Keratinocyte (primary cell): ENCODE results near the gene HCK. TPM values are rescaled to one million over a fixed set of nuclear protein-coding genes. Genes with fewer than 3 reads are reported as not detected.

ENCODE experiments used
- DNase-seq: peaks from one replicate; pipeline ENCODE4 v3.0.0-alpha.2; 2011; ENCODE audit warnings: low read depth, missing footprints, low spot score
- FAIRE-seq: peaks from 2 replicates; lab custom pipeline; 2011; peaks lifted over from hg19 to GRCh38; lab: Jason Lieb, UNC
- H2AFZ ChIP-seq: 2 replicates; pipeline ENCODE4 v1.6.0; 2012; ENCODE audit warnings: low read length, control low read depth, inconsistent platforms; ENCODE audit not compliant: control insufficient read depth
- H3K27ac ChIP-seq: 2 replicates; pipeline ENCODE4 v1.5.1; 2011; ENCODE audit warnings: low read length; ENCODE audit not compliant: control insufficient read depth, insufficient read depth
- H3K27me3 ChIP-seq: 3 replicates; pipeline ENCODE4 v1.6.0; 2011; ENCODE audit warnings: low read length; ENCODE audit not compliant: control insufficient read depth, insufficient read depth; ENCODE audit errors: extremely low read depth
- H3K36me3 ChIP-seq, 2 experiments: 2 replicates in 1 of 2; 3 replicates in 1 of 2; pipeline ENCODE4 v1.5.1; 2011; ENCODE audit warnings: low read length in 2 of 2, mild to moderate bottlenecking in 1 of 2; ENCODE audit not compliant: control insufficient read depth in 2 of 2, insufficient read depth in 2 of 2; ENCODE audit errors: extremely low read depth in 1 of 2
- H3K4me1 ChIP-seq: 3 replicates; pipeline ENCODE4 v1.5.1; 2011; ENCODE audit warnings: low read length; ENCODE audit not compliant: control insufficient read depth, insufficient read depth; ENCODE audit errors: extremely low read depth
- H3K4me2 ChIP-seq: 3 replicates; pipeline ENCODE4 v1.6.0; 2011; ENCODE audit warnings: low read depth, low read length; ENCODE audit not compliant: control insufficient read depth, insufficient read depth; ENCODE audit errors: extremely low read depth
- H3K4me3 ChIP-seq, 3 experiments: fragments of 200-600 bp in 1 of 3; sonication (generic) in 1 of 3; 2 replicates in 2 of 3; 3 replicates in 1 of 3; pipeline ENCODE4 v1.5.1; 2011 to 2016; ENCODE audit warnings: low read length in 3 of 3, mild to moderate bottlenecking in 3 of 3, control low read depth in 2 of 3, inconsistent platforms in 1 of 3, low read depth in 1 of 3, mixed read lengths in 1 of 3, mixed run types in 1 of 3, moderate library complexity in 1 of 3; ENCODE audit not compliant: control insufficient read depth in 2 of 3, insufficient read depth in 2 of 3; ENCODE audit errors: extremely low read depth in 1 of 3
- H3K79me2 ChIP-seq: 2 replicates; pipeline ENCODE4 v1.6.0; 2012; ENCODE audit warnings: low read length; ENCODE audit not compliant: control insufficient read depth, insufficient read depth
- H3K9ac ChIP-seq: 3 replicates; pipeline ENCODE4 v1.6.0; 2011; ENCODE audit warnings: low read length; ENCODE audit not compliant: control insufficient read depth, insufficient read depth; ENCODE audit errors: extremely low read depth
- H3K9me1 ChIP-seq: 3 replicates; pipeline ENCODE4 v1.6.0; 2011; ENCODE audit warnings: low read length; ENCODE audit not compliant: control insufficient read depth, insufficient read depth; ENCODE audit errors: extremely low read depth
- H3K9me3 ChIP-seq: 2 replicates; pipeline ENCODE4 v1.5.1; 2012; ENCODE audit warnings: low read depth, low read length; ENCODE audit not compliant: control insufficient read depth
- H4K20me1 ChIP-seq: 3 replicates; pipeline ENCODE4 v1.6.0; 2011; ENCODE audit warnings: low read length; ENCODE audit not compliant: control insufficient read depth, insufficient read depth; ENCODE audit errors: extremely low read depth
- EZH2 ChIP-seq: IDR thresholded peaks from one replicate; pipeline ENCODE4 v1.6.1; 2012; ENCODE audit warnings: inconsistent platforms, mild to moderate bottlenecking, low read length, moderate library complexity
- dilution Hi-C: fragments of 300-500 bp; cut with MboI; formaldehyde crosslinking; loops from one replicate; pipeline ENCODE4 v1.7.0; 2020; ENCODE audit warnings: low sequenced_read_pairs; ENCODE audit not compliant: extremely low pct_ligation_motif_present
- polyA plus RNA-seq, 5 experiments: library from polyadenylated mRNA; depleted of rRNA in 3 of 5; stranded (reverse) in 3 of 5; stranded (forward) in 1 of 5; unstranded in 1 of 5; fragments of >200 nt; gene quantifications; 1 replicate in 1 of 5; 2 replicates in 3 of 5; 3 replicates in 1 of 5; pipeline versions ENCODE4 v1.2.1 to v1.2.3, GENCODE V29; 2011 to 2012; ENCODE audit warnings: missing spikeins in 2 of 5, low read depth in 1 of 5, low replicate concordance in 1 of 5
- TF ChIP-seq, protein P1 (sequence below), 3 experiments: IDR thresholded peaks in 1 of 3; conservative IDR thresholded peaks in 1 of 3; optimal IDR thresholded peaks in 1 of 3; 2 replicates in 2 of 3; 3 replicates in 1 of 3; pipeline versions ENCODE3 to v1.5.1; 2011; ENCODE audit warnings: low read length in 3 of 3, mild to moderate bottlenecking in 3 of 3, moderate library complexity in 2 of 3, control low read depth in 1 of 3, inconsistent platforms in 1 of 3; ENCODE audit not compliant: insufficient read depth in 2 of 3; ENCODE audit errors: extremely low read depth in 1 of 3

HCK gene
- polyA plus RNA-seq, 1 donor (not counting 4 experiments of a cell fraction or from before 2014, with no cell fraction given), result not detected

DNA sequence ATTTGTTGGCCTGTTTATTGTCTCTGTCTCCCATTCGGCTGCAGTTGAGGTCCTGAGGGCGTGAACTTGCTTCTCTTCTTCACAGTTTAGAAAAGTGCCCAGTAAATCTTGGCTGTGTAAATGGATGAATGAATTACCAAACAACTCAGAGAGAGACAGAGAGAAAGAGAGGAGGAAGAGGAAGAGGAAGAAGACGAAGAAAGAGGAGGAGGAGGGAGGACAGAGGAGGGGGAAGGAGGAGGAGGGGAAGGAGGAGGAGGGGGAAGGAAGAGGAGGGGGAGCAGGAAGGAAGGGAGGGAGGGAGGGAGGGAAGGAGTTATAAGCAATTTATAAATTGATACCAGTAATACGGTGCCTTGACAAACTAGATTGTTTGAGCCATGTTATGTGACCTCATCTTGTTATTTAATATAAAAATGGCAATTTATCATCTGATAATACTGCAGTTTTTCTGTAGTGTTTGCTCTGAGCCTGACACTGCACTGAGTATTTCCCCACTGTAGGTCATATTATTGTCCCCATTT is 18.7 kb downstream of the HCK start:
- no peak for DNase-seq
- Histone ChIP-seq H3K27ac (no peak overlapping the region), H2AFZ (no peak overlapping the region), H3K36me3 (no peaks in the 10 kb centered on the region), H4K20me1 (no peaks in the 10 kb centered on the region), H3K9me1 (no peaks in the 10 kb centered on the region), H3K4me1 (no peaks in the 10 kb centered on the region), H3K4me3 (no peak overlapping the region), H3K27me3 (peaks cover 8% of the 10 kb centered on the region), H3K9ac (no peak overlapping the region), H3K9me3 (no peaks in the 10 kb centered on the region), H3K79me2 (no peaks in the 10 kb centered on the region), H3K4me2 (no peak overlapping the region)
- no peak for FAIRE-seq
- dilution Hi-C loops, result no loop called here
- TF ChIP-seq, protein P1, sequence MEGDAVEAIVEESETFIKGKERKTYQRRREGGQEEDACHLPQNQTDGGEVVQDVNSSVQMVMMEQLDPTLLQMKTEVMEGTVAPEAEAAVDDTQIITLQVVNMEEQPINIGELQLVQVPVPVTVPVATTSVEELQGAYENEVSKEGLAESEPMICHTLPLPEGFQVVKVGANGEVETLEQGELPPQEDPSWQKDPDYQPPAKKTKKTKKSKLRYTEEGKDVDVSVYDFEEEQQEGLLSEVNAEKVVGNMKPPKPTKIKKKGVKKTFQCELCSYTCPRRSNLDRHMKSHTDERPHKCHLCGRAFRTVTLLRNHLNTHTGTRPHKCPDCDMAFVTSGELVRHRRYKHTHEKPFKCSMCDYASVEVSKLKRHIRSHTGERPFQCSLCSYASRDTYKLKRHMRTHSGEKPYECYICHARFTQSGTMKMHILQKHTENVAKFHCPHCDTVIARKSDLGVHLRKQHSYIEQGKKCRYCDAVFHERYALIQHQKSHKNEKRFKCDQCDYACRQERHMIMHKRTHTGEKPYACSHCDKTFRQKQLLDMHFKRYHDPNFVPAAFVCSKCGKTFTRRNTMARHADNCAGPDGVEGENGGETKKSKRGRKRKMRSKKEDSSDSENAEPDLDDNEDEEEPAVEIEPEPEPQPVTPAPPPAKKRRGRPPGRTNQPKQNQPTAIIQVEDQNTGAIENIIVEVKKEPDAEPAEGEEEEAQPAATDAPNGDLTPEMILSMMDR (optimal IDR thresholded peaks at IDR 0.05 in 1 of 3, IDR thresholded peaks at IDR 0.05 in 1 of 3, conservative IDR thresholded peaks at IDR 0.05 in 1 of 3; ENCODE audit: extremely low read depth in 1 of 3, insufficient read depth in 2 of 3, low read length in 3 of 3), result no peak
- no peak for TF ChIP-seq EZH2

DNA sequence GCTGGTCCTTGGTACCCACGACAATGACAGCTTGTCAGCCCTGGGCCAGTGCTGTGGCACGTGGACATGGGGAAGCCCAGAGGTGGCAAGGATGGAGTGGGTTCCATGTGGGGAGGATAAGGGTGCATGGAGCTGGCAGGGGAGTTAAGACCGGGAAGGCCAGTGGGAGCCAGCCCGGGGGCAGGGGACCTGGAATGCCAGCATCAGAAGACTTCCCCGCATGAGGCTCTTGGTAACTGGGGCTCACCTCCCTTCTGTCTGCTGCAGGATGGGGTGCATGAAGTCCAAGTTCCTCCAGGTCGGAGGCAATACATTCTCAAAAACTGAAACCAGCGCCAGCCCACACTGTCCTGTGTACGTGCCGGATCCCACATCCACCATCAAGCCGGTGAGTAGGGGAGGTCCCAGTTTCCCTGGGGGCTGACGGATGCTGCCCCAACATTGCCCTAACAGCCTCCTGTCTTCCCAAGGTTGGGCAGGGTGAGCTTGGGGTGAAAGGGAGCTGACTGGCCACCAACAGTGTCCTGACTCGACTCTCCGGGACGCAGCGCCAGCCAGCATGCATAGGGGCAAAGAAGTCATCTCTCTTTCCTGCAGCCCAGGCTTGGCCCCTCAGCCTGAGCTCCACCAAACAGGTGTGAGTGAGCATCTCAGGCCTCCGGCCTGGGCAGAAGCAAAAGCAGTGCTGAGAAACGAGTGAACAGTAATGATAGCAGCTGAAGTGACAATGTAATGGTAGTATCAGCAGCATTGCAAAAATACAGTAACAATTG is 19.5 kb downstream of the HCK start:
- dilution Hi-C loops, result no loop called here
- Histone ChIP-seq H3K4me2 (no peak overlapping the region), H3K79me2 (no peaks in the 10 kb centered on the region), H3K4me1 (no peaks in the 10 kb centered on the region), H3K27ac (no peak overlapping the region), H3K36me3 (no peaks in the 10 kb centered on the region), H3K4me3 (no peak overlapping the region), H3K9ac (no peak overlapping the region), H4K20me1 (no peaks in the 10 kb centered on the region), H3K9me1 (no peaks in the 10 kb centered on the region), H3K9me3 (no peaks in the 10 kb centered on the region), H3K27me3 (peaks cover 9% of the 10 kb centered on the region), H2AFZ (no peak overlapping the region)
- DNase-seq (no peak), FAIRE-seq (no peak)
- no peak for TF ChIP-seq EZH2
- TF ChIP-seq, protein P1 (optimal IDR thresholded peaks at IDR 0.05 in 1 of 3, IDR thresholded peaks at IDR 0.05 in 1 of 3, conservative IDR thresholded peaks at IDR 0.05 in 1 of 3; ENCODE audit: extremely low read depth in 1 of 3, insufficient read depth in 2 of 3, low read length in 3 of 3), result no peak
